H1 (cell line): ENCODE data around the gene ADAM19. TPM values are rescaled to one million over a fixed set of nuclear protein-coding genes. Genes with fewer than 3 reads are reported as not detected.

Source experiments
- CTCF ChIA-PET: fragments of 300-600 bp; sonication (Branson Sonifier 250); formaldehyde crosslinking; loops from one replicate; lab custom pipeline; 2021; ENCODE audit not compliant: partially characterized antibody; lab: Charles Lee
- POLR2A ChIA-PET: fragments of 300-600 bp; sonication (Branson Sonifier 250); formaldehyde crosslinking; loops from one replicate; lab custom pipeline; 2021; ENCODE audit warnings: inconsistent platforms; ENCODE audit not compliant: partially characterized antibody; lab: Charles Lee
- DNase-seq, 2 experiments: peaks; one replicate each; pipeline versions ENCODE4 v3.0.0 to v3.0.0-alpha.2; 2010 to 2022; ENCODE audit warnings: low spot score in 2 of 2, low read depth in 1 of 2, mixed read lengths in 1 of 2
- FAIRE-seq: peaks from 2 replicates; lab custom pipeline; 2011; peaks lifted over from hg19 to GRCh38; lab: Jason Lieb, UNC
- H2AFZ ChIP-seq: 2 replicates; pipeline ENCODE4 v1.8.1; 2012; ENCODE audit warnings: low read length, inconsistent platforms
- H2AK5ac ChIP-seq: 2 replicates; pipeline ENCODE4 v1.6.1; 2013; ENCODE audit warnings: low read depth, low read length
- H2BK120ac ChIP-seq: replicated peaks from 2 replicates; pipeline ENCODE3; 2013; ENCODE audit warnings: low read depth, low read length, inconsistent platforms
- H2BK12ac ChIP-seq: 2 replicates; pipeline ENCODE4 v1.6.1; 2013; ENCODE audit warnings: low read depth, low read length
- H2BK15ac ChIP-seq: 2 replicates; pipeline ENCODE4 v1.6.1; 2013; ENCODE audit warnings: low read length
- H2BK20ac ChIP-seq: 2 replicates; pipeline ENCODE4 v1.6.1; 2013; ENCODE audit warnings: low read length
- H2BK5ac ChIP-seq: 2 replicates; pipeline ENCODE4 v1.6.1; 2013; ENCODE audit warnings: low read depth, low read length
- H3K14ac ChIP-seq: 2 replicates; pipeline ENCODE4 v1.6.1; 2013; ENCODE audit warnings: inconsistent platforms; ENCODE audit not compliant: insufficient read length
- H3K18ac ChIP-seq: 2 replicates; pipeline ENCODE4 v1.6.1; 2013; ENCODE audit warnings: low read length; ENCODE audit errors: extremely low read depth
- H3K23ac ChIP-seq: 2 replicates; pipeline ENCODE4 v1.6.1; 2013; ENCODE audit warnings: inconsistent platforms; ENCODE audit not compliant: insufficient read length
- H3K23me2 ChIP-seq: 2 replicates; pipeline ENCODE4 v1.6.1; 2013; ENCODE audit warnings: low read depth, low read length
- H3K27ac ChIP-seq: 2 replicates; pipeline ENCODE4 v1.6.1; 2011; ENCODE audit warnings: low read depth, low read length, inconsistent platforms
- H3K27me3 ChIP-seq, 4 experiments: replicated peaks in 1 of 4; 1 replicate in 1 of 4; 2 replicates in 3 of 4; pipeline versions ENCODE4 v1.6.1 to v1.8.1; 2011 to 2013; ENCODE audit warnings: low read length in 3 of 4, mild to moderate bottlenecking in 3 of 4, inconsistent platforms in 2 of 4, mixed read lengths in 2 of 4, moderate library complexity in 1 of 4; ENCODE audit not compliant: control insufficient read depth in 3 of 4, insufficient read depth in 3 of 4; ENCODE audit errors: extremely low read depth in 1 of 4
- H3K36me3 ChIP-seq, 4 experiments: 2 replicates each; pipeline versions ENCODE4 v1.6.1 to v1.8.1; 2011 to 2013; ENCODE audit warnings: mild to moderate bottlenecking in 4 of 4, low read length in 3 of 4, moderate library complexity in 2 of 4, control low read depth in 1 of 4, inconsistent platforms in 1 of 4; ENCODE audit not compliant: insufficient read depth in 4 of 4, control insufficient read depth in 2 of 4
- H3K4ac ChIP-seq: replicated peaks from 2 replicates; pipeline ENCODE3; 2013; ENCODE audit warnings: low read length, low read depth, mixed read lengths, inconsistent platforms; ENCODE audit not compliant: insufficient read length
- H3K4me1 ChIP-seq, 4 experiments: replicated peaks in 1 of 4; 1 replicate in 1 of 4; 2 replicates in 3 of 4; pipeline versions ENCODE4 v1.6.1 to v1.8.1; 2011 to 2013; ENCODE audit warnings: low read length in 3 of 4, inconsistent platforms in 2 of 4, mixed read lengths in 1 of 4; ENCODE audit not compliant: insufficient read depth in 4 of 4, control insufficient read depth in 3 of 4
- H3K4me2 ChIP-seq, 2 experiments: 2 replicates each; pipeline versions ENCODE4 v1.6.1 to v1.8.1; 2011 to 2013; ENCODE audit warnings: low read depth in 2 of 2, low read length in 2 of 2, control low read depth in 1 of 2, inconsistent platforms in 1 of 2, mild to moderate bottlenecking in 1 of 2; ENCODE audit not compliant: insufficient read depth in 1 of 2
- H3K4me3 ChIP-seq, 4 experiments: fragments of 200-600, 300-600 bp in 1 of 4; sonication (generic), shearing (Covaris generic), sonication (Bioruptor Twin) in 1 of 4; 2 replicates each; pipeline versions ENCODE4 v1.5.1 to v1.8.1; 2011 to 2016; ENCODE audit warnings: low read length in 4 of 4, low read depth in 3 of 4, control low read depth in 2 of 4, inconsistent platforms in 2 of 4, mild to moderate bottlenecking in 2 of 4, mixed read lengths in 1 of 4, moderate library complexity in 1 of 4; ENCODE audit not compliant: insufficient read depth in 2 of 4; ENCODE audit errors: extremely low read depth in 1 of 4
- H3K56ac ChIP-seq: replicated peaks from 2 replicates; pipeline ENCODE3; 2013; ENCODE audit warnings: low read depth, mild to moderate bottlenecking, mixed read lengths, low read length, inconsistent platforms; ENCODE audit not compliant: insufficient read length
- H3K79me1 ChIP-seq: 2 replicates; pipeline ENCODE4 v1.6.1; 2013; ENCODE audit warnings: low read depth, low read length, control low read depth
- H3K79me2 ChIP-seq, 2 experiments: 2 replicates each; pipeline versions ENCODE4 v1.6.1 to v1.8.1; 2012 to 2013; ENCODE audit warnings: low read length in 2 of 2, mild to moderate bottlenecking in 2 of 2, inconsistent platforms in 1 of 2; ENCODE audit not compliant: insufficient read depth in 2 of 2, control insufficient read depth in 1 of 2
- H3K9ac ChIP-seq, 4 experiments: replicated peaks in 1 of 4; 1 replicate in 1 of 4; 2 replicates in 3 of 4; pipeline versions ENCODE4 v1.6.1 to v1.8.1; 2011 to 2013; ENCODE audit warnings: low read depth in 3 of 4, low read length in 3 of 4, control low read depth in 2 of 4, mild to moderate bottlenecking in 2 of 4, moderate library complexity in 2 of 4, inconsistent platforms in 1 of 4; ENCODE audit errors: extremely low read depth in 1 of 4
- H3K9me3 ChIP-seq, 2 experiments: 2 replicates each; pipeline versions ENCODE4 v1.6.1 to v1.8.1; 2012 to 2013; ENCODE audit warnings: mild to moderate bottlenecking in 2 of 2, moderate library complexity in 2 of 2, control low read depth in 1 of 2, inconsistent platforms in 1 of 2, low read depth in 1 of 2, low read length in 1 of 2, mixed read lengths in 1 of 2; ENCODE audit not compliant: insufficient read depth in 2 of 2
- H4K20me1 ChIP-seq, 2 experiments: replicated peaks in 1 of 2; 2 replicates each; pipeline versions ENCODE3 to v1.8.1; 2011 to 2013; ENCODE audit warnings: inconsistent platforms in 2 of 2, low read length in 2 of 2, mild to moderate bottlenecking in 1 of 2; ENCODE audit not compliant: insufficient read depth in 2 of 2, control insufficient read depth in 1 of 2
- H4K5ac ChIP-seq: 2 replicates; pipeline ENCODE4 v1.6.1; 2013; ENCODE audit warnings: low read length, low read depth, mixed read lengths, inconsistent platforms; ENCODE audit not compliant: insufficient read length
- H4K8ac ChIP-seq: 2 replicates; pipeline ENCODE4 v1.8.0; 2013; ENCODE audit warnings: mild to moderate bottlenecking, moderate library complexity, low read length, inconsistent platforms; ENCODE audit not compliant: insufficient read depth; ENCODE audit errors: extremely low read depth
- H4K91ac ChIP-seq: replicated peaks from 2 replicates; pipeline ENCODE3; 2013; ENCODE audit warnings: low read length, mixed read lengths, inconsistent platforms; ENCODE audit not compliant: insufficient read length
- ATF3 ChIP-seq: IDR thresholded peaks from 2 replicates; pipeline ENCODE4 v1.6.1; 2011; ENCODE audit warnings: low read depth, mild to moderate bottlenecking, low read length; ENCODE audit not compliant: insufficient read depth
- CHD2 ChIP-seq: IDR thresholded peaks from 2 replicates; pipeline ENCODE4 v1.6.1; 2012; ENCODE audit warnings: low read length, improper control_type of control experiment
- CTCF ChIP-seq, 3 experiments: IDR thresholded peaks; 1 replicate in 2 of 3; 2 replicates in 1 of 3; pipeline versions ENCODE4 v1.5.1 to v1.6.1; 2011; ENCODE audit warnings: low read length in 3 of 3, mild to moderate bottlenecking in 3 of 3, inconsistent platforms in 2 of 3, low read depth in 1 of 3, moderate library complexity in 1 of 3; ENCODE audit not compliant: insufficient read depth in 1 of 3; ENCODE audit errors: control extremely low read depth in 1 of 3
- E2F6 ChIP-seq: IDR thresholded peaks from 2 replicates; pipeline ENCODE4 v1.6.1; 2012; ENCODE audit warnings: inconsistent platforms
- SIRT6 ChIP-seq: IDR thresholded peaks from one replicate; pipeline ENCODE4 v1.7.1; 2012; ENCODE audit warnings: low read length, inconsistent platforms
- SRF ChIP-seq: IDR thresholded peaks from 2 replicates; pipeline ENCODE4 v1.6.1; 2011; ENCODE audit warnings: mild to moderate bottlenecking, low read depth, low read length, moderate library complexity
- SUZ12 ChIP-seq: fragments of 200-600 bp; sonication (generic); IDR thresholded peaks from 2 replicates; pipeline ENCODE4 v1.6.1; 2012; ENCODE audit warnings: mild to moderate bottlenecking, inconsistent platforms, low read length, moderate library complexity, mixed read lengths
- TAF1 ChIP-seq: IDR thresholded peaks from 2 replicates; pipeline ENCODE4 v1.6.1; 2011; ENCODE audit warnings: mild to moderate bottlenecking, low read depth, low read length
- YY1 ChIP-seq: IDR thresholded peaks from 2 replicates; pipeline ENCODE4 v1.6.1; 2011; ENCODE audit warnings: low read depth, mild to moderate bottlenecking, low read length
- whole genome bisulfite sequencing, 2 experiments: shearing (Covaris generic) in 1 of 2; methylation state at CpG; one replicate each; pipeline versions ENCODE4 v1.1.6 to v1.1.7; 2013 to 2015; ENCODE audit warnings: low lambda C conversion rate in 2 of 2, mixed read lengths in 2 of 2, inconsistent platforms in 1 of 2, low coverage in 1 of 2, missing lambda C conversion rate in 1 of 2; ENCODE audit not compliant: insufficient replicate concordance in 2 of 2, insufficient coverage in 1 of 2, insufficient read length in 1 of 2; ENCODE audit errors: extremely low coverage in 1 of 2, missing lambda C conversion rate in 1 of 2; 5-methylcytosine and 5-hydroxymethylcytosine counted together
- polyA plus RNA-seq, 7 experiments: library from polyadenylated mRNA; depleted of rRNA in 3 of 7; stranded (reverse) in 5 of 7; unstranded in 2 of 7; fragments of >200 nt in 5 of 7; fragments of 200-250 nt in 2 of 7; gene quantifications; 1 replicate in 5 of 7; 2 replicates in 1 of 7; 4 replicates in 1 of 7; pipeline versions ENCODE4 v1.2.1 to v1.2.3, GENCODE V29; 2011 to 2013; ENCODE audit warnings: missing spikeins in 2 of 7, mixed read lengths in 2 of 7
- total RNA-seq: library from RNA; stranded (reverse); fragmentation: NEBNext Ultra II Directional; extraction: Animal tissue kit (Norgen Biotek cat#: 25700); gene quantifications from 2 replicates; pipeline ENCODE4 v1.2.1, GENCODE V29; 2021

The ADAM19 gene
- total and polyA plus RNA-seq, 2 of the 8 experiments (the other 6 are each of a cell fraction or from before 2014, with no cell fraction given): 6.5 to 22.7 TPM

- H3K4me2 ChIP-seq: no peak overlapping the region
- no peak overlapping the region for H2BK12ac ChIP-seq
- no peak overlapping the region for H2BK15ac ChIP-seq
- FAIRE-seq (no peak), DNase-seq (no peak)
- H3K36me3 ChIP-seq: no peaks in the 10 kb centered on the region
- no peaks in the 10 kb centered on the region for H4K20me1 ChIP-seq
- H3K9me3 ChIP-seq: no peaks in the 10 kb centered on the region
- no peak overlapping the region for H2AK5ac ChIP-seq
- WGBS, 2 experiments: 81% methylated on average over 11 of the region's 11 CpGs; no CpG with 5 or more reads in 1 of the 2 experiments
- H3K23ac ChIP-seq: no peak overlapping the region
- no peak overlapping the region for H2BK120ac ChIP-seq
- H3K4ac ChIP-seq: no peak overlapping the region
- no peak overlapping the region for H4K8ac ChIP-seq
- no peaks in the 10 kb centered on the region for H3K23me2 ChIP-seq
- no peak overlapping the region for H3K18ac ChIP-seq
- H3K79me1 ChIP-seq: no peaks in the 10 kb centered on the region; the same call in none of the 2 replicates
- no peak overlapping the region for H3K14ac ChIP-seq
- ChIA-PET POLR2A (no interaction called here), CTCF (interaction anchor here (0.9 to 2.0 kb wide), 4 partner anchors 9 to 64 kb away, joined by 3 to 7 read pairs (median 5); no protein-coding TSS in a partner anchor)
- no peak overlapping the region for H2AFZ ChIP-seq
- no peak overlapping the region for H2BK5ac ChIP-seq
- H3K27me3 ChIP-seq: no peaks in the 10 kb centered on the region
- H2BK20ac ChIP-seq: no peak overlapping the region
- no peak overlapping the region for H4K5ac ChIP-seq
- H3K4me3 ChIP-seq: no peak overlapping the region
- H3K56ac ChIP-seq: no peak overlapping the region
- no peak overlapping the region for H3K9ac ChIP-seq
- H3K27ac ChIP-seq: no peak overlapping the region
- H3K4me1 ChIP-seq: peaks cover 0 to 7% (median 1%) of the 10 kb centered on the region in 4 experiments; a peak in 4 of 7 replicates
- no peaks in the 10 kb centered on the region for H3K79me2 ChIP-seq
- H4K91ac ChIP-seq: no peak overlapping the region
- no peak for TF ChIP-seq YY1
- no peak for TF ChIP-seq SUZ12
- no peak for TF ChIP-seq SIRT6
- no peak for TF ChIP-seq SRF
- no peak for TF ChIP-seq ATF3
- TF ChIP-seq CHD2: no peak
- TF ChIP-seq CTCF (IDR thresholded peaks at IDR 0.05; ENCODE audit: control extremely low read depth in 1 of 3, insufficient read depth in 1 of 3, low read depth in 1 of 3, low read length in 3 of 3): no peak
- no peak for TF ChIP-seq E2F6
- TF ChIP-seq TAF1: no peak
Observed at GRCh38 chr5:157540707-157541446, 34.7 kb downstream of the ADAM19 start.
